Stimulated activated CD4-positive, alpha-beta T cell treated with anti-CD3 and anti-CD28 coated beads, Interleukin-12 subunit alpha, Interleukin-12 subunit beta, amount 100 ng/mL, for 24 hours (primary cell): ENCODE results near the gene KPNB1.

Experiments
- DNase-seq, 2 experiments: peaks; one replicate each; pipeline ENCODE4 v3.0.0-alpha.2; 2020; ENCODE audit warnings: low read depth in 2 of 2

The KPNB1 gene

DNA sequence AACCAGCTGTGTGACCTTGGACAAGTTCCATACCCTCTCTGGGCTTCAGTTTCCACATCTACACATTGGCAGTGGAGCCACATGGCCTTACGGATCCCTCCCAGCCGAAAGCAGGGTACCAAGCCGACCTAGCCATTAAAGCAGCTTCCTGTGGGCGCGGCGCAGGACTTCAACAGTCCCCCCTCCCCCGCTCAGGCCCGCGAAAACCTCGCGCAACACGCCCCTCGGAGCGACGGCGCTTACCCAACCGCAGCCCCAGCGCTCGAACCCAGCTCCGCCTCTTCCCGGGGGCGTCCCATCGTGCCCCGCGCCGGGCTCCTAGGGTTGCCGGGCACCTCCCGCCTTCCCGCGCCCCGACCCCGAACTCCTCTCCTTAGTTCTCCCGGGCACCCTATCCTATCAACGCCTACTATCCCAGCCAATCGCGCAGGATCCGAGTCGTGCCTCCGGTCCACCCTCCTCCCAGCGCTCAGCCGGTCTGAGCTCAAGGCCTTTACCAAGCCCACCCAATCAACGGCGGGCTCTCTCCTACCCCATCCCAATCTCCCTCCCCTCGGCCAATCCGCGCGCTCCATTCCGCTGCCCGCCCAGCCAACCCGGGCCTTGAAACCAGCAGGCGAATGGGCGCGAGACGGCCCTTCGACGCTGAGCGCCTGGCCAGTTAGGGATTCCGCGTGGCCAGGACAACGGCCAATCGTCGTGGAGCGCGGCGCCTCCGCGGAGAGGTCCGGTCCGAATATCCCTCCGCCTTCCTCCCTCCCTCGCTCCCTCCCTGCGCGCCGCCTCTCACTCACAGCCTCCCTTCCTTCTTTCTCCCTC is at the start of gene KPNB1:
KPNB1 (plus strand) TSS at position 767 of the 819 bp plus-strand sequence. CDS start 326 bp downstream, outside the sequence.
- peak; percentile 97 to 98 for DNase-seq

DNA sequence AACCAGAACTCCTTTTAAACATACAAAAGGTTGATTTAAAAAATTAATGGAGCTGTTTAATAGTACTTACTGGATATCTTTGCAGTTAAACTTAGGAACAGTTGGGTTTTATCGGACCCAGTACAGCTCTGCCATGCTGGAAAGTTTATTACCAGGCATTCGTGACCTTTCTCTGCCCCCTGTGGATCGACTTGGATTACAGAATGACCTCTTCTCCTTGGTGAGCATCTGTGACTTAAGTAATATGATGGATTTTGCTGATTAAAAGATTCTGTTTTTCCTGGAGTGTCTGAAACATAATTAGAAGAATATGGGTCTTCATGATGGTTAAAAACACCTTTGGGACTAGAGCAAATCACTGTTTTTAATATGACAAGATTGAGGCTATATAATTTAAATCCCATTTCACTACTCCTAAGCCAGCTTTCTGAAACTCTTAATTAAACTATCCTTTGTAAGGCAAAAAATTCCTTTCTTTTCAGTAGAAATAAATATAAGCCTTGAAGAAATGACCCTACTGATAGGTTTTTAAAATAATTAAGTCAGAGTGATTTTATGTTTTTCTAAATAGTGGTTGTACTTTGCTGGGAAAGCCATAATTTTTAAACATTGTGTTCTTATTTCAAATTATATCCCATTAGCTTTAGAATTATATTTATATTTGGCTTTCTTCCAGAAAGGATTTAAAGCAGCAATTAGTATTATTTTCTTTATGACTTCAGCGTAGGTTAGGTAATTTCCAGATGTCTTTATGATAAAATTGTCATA is 45.7 kb upstream of the KPNB1 start:
- no peak for DNase-seq

DNA sequence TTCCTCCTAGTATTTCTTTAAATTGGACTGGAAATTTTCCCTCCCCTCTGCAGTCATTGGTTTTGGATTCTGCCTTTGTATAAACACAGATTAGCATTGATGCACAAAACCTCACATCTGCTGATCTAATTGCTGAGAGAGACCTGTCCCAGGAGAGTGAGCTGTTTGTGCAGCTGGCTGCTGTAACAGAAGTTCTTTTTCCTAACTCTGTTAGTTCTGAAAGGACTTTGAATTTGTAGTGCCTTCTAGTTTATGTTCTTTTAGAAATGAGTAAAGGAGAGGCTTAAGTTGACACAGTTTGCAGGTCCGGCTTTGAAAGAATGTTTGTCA is 45.2 kb upstream of the KPNB1 start:
- DNase-seq = no peak

DNA sequence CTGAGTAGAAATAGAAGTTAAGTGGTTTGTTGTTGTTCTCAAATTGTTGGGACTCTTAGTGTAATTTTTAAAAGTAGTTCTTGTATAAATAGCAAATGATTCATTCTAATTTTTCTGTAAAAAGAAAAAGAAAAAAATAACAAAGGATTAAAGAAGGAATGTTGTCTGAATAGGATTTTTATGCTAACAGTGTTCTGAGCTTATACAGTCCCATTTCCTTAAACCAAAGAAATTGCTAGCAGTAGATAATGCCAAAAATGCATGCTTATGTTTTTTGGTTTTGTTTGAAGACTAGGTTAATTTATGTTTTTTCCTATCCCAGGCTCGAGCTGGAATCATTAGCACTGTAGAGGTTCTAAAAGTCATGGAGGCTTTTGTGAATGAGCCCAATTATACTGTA is 44.7 kb upstream of the KPNB1 start:
- DNase-seq = no peak

DNA sequence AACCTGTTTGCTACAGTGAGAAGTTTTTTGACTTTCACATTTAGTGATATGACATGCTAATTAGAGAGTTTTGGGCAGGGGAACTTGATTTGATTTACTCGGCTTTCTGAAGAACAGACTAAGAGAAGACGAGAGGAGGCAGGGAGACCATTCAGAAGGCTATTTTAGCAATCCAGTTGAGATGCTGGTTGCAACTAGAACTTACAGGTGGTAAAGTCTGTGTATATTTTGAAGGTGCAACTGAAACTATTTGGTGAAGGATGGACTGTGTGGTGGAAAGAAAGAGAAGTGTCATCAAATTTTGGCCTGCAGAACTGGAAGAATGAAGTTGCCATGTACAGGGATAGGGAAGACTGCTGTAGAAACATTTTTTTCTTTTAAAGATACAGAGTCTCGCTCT is 42.2 kb upstream of the KPNB1 start:
- no peak for DNase-seq

DNA sequence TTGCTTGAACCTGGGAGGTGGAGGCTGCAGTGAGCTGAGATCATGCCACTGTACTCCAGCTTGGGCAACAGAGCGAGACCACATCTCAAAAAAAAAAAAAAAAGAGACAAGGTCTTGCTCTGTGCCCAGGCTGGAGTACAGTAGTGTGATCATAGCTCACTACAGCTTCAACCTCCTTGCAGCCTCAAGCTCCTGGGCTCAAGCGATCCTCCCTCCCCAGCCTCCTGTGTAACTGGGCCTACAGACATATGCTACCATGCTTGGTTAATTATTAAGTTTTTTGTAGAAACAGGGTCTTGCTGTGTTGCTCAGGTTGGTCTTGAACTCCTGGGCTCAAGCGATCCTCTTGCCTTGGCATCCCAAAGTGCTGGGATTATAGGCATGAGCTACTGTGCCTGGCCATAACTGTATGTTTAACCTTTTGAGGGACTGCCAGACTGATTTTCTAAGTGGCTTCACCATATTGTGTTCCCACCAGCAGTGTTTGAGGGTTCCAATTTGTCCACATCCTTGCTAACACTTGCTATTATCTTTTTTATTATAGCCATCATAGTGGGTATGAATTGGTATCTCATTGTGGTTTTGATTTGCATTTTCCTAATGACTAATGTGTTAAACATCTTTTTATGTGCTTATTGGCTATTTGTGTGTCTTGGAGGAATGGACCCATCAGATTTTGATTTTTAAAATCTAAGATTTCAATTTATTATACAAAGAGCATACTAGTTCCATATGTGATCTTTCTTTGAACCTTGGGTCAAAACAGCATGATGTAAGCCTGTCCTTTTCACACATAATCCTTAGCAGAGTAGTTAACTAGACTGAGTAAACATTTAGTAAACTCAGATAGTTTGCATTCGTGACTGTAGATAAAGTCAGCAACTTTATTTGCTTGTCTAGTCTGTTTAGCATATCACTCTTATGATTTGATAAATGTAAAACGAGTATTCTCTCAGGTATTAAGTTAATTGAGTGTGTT is 38.1 kb upstream of the KPNB1 start:
- no peak for DNase-seq

DNA sequence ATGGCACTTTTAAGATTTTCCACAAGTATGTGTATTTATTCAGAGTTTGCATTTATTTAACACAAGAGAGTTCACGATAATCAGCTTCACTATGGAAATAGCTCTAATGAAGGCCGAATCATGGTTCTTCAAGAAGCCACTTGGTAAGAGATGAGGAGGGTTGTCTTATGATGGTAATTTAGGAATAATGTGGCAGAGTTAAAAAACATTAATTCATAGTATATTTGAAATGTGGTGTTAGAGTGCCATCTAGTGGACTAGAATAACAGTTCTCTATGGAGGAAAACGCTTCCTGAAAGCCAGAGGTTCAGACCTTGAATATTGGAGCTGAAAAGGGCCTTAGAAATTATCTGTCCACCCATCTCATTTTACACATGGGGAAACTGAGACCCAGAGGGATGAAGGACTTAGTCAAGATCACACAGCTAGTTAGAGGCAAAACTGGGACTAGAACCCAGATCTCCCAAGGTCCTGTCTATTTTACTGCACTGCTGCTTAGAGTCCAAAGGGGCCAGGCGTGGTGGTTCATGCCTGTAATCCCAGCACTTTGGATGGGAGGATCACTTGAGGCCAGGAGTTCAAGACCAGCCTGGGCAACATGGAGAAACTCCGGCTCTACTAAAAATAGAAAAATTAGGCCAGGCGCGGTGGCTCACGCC is 33.8 kb upstream of the KPNB1 start:
- DNase-seq = no peak

DNA sequence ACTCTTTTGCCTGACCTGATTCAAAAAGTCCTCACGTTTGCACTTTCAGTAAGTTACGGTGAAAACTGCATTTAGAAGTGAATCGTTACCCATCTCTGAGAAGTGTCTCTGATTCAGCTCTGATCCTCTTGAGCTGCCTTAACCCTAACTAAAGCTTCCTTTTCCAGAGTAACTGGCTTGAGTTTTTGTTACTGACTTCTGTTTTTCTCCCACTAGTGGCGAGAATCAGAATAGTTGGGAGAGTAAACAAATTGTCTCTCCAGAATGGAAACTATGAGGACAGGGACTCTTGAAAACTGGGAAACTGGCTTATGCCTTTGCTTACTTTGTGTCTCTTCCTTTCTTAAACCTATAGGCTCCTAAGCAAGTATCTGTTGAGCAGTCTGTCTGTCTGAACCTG is 31.3 kb upstream of the KPNB1 start:
- no peak for DNase-seq

DNA sequence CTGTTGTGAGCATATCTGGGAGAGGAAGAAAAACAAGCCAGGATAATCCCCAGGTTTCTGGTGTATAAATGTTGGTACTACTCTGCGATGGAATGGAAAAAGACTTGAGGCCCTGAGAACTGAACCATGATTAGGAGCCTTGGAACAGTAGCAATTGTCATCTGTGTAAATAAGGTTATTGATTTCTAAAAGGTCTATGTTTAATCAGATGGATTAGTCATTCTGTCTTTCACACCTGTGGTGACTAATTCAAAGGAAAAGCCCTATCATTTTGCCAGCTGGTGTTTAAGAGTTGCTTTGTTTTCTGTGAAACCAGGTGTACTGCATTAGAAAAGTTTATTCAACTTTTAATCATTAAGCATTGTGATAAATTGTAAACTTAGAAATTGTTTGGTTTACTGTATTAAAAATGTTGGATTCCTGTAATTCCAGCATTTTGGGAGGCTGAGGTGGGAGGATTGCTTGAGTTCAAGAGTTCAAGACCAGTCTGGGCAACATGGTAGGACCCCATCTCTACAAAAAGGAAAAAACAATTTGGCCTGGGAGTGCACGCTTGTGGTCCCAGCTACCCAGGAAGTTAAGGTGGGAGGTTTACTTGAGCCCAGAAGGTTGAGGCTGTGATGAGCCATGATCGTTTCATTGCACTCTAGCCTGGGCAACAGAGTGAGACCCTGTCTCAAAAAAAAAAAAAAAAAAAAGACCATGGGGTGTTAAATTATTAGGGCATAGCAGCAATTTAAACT is 29.0 kb upstream of the KPNB1 start:
- no peak for DNase-seq

DNA sequence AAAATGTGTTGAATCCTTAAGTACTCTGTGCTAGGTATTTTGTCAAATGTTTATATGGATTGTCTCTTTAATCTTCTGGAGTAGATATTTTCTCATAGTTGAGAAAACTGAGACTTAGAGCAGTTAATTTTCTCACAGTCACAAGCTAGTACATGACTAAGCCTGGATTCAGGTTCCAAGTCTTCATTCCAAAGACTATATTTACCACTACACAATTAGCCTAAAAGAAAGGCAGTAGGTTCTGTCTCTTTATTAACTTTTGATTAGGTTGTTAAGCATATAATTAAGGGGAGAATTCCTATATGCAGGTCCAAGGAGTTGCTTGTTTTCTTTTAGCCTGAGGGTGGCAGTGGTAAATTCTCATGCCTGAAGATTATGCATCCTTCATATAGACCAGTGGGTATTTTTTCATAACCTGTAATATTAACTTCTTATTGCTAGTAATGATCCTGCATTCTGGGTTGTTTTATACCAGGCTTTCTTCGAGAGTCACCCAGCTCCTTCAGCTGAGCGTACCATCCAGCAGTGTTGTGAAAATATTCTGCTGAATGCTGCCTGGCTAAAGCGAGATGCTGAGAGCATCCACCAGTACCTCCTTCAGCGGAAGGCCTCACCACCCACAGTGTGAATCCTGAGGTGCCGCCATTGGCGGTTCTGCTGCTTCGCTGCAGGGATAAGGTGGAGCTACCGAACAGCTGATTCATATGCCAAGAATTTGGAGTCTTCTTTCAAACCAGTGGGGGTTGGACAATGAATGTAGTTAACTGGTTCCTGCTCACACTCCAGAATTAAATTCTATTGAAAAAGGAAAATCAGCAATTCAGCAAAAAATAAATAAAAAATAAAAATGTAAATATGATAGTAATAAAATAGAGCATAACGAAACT is 28.2 kb upstream of the KPNB1 start:
- DNase-seq = no peak

DNA sequence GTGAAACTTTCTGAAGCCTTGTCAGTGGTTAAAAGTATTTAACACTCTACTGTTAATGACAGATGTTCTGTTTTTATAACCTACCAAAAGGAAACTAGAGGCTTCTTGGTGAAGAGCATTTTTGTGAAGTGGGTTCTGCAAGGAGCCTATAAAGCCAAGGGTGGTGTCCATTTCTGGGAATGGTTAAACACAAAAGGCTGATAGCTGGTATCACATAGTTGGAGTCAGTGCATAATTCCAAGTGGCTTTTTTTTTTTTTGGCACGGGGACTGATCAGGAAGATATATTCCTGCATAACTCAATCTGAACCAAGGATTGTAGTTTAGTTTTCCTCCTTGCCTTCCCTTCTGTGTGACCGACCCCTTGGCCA is 27.6 kb upstream of the KPNB1 start:
- no peak for DNase-seq

DNA sequence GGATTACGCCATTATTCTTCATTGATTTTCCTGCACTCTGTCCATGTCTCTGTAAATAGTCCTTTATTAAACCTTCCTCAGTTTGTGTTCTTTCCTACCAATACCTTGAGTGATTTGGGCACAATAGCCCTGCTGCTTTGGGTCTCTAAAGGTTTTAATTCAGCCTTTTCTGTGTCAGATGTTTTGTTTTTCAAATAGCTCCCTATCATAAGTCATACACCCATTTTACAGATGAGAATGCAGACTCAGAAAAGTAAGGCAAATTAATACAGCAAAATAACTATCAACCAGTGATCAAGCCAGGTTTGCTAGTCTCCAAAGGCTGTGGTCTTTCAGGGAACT is 25.0 kb upstream of the KPNB1 start:
- no peak for DNase-seq

DNA sequence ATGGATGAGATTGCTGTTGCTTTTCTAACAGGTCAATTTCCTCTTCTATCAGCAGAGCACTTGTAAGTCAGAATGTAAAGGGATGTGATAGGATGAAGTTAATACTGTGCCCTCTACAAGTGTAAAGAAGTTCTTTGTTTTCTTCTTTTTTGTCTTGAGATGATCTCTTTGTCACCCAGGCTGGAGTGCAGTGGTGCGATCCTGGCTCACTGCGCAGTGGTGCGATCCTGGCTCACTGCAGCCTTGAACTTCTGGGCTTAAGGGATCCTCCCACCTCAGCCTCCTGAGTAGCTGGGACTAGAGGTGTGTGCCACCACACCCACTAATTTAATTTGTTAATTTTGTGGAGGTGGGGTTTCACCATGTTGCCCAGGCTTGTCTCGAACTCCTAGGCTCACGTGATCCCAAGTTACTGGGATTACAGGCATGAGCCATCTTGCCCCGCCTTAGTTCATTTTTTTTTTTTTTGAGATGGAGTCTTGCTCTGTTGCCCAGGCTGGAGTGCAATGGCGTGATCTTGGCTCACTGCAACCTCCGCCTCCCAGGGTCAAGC is 21.6 kb upstream of the KPNB1 start:
- DNase-seq = no peak

DNA sequence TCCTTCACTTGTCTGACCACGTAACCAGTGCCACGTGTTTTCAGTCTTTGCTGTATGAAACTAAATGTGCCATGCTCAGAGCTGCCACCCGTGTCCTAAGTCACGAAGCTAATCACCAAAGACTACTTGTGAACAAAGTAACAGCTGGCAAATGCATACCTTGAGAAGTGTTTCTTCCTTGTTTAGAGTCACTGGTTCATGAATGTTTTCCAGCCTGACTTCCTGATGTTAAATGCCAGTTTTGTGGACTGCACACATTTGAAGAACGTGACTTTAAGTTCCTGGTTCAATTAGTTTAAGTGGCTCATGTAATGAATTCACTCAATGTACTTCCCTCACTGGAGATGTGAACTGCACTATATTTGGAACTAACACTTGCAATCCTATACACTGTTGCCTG is 19.9 kb upstream of the KPNB1 start:
- DNase-seq = no peak

DNA sequence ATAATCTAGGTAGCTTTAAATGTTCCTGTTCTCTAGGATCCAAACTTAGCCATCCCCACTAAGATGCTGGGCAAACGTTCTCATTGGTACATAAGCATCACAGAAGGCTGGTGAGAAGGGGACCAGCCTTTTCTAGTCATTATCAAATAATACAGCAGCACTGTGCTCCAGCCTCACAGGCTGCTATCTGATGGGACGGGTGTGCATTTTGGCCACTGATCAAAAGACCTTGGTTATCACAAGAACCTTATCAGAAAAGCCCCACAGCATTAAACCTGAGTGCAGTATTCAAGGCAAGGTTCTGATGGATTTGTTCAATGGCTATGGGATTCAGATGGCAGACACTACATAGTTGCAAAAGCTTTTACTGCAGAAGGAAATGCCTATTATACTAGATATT is 19.1 kb upstream of the KPNB1 start:
- no peak for DNase-seq

DNA sequence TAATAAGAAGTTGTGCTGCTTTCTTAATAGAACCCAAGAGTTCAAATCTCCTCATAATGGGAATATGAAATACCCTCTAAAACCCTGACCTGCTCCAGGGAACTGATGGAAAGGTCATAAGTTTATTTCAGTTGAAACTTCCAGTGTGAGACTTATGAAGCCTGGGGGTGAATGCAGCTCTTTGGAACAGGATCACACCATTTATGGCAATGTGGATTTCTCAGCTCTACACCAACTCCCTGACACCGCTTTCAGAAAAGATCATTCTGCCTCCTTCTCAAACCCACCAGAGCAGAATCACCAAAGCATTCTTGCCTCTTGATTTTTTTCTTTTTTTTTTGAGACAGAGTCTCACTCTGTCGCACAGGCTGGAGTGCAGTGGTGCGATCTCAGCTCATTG is 16.7 kb upstream of the KPNB1 start:
- DNase-seq = no peak

DNA sequence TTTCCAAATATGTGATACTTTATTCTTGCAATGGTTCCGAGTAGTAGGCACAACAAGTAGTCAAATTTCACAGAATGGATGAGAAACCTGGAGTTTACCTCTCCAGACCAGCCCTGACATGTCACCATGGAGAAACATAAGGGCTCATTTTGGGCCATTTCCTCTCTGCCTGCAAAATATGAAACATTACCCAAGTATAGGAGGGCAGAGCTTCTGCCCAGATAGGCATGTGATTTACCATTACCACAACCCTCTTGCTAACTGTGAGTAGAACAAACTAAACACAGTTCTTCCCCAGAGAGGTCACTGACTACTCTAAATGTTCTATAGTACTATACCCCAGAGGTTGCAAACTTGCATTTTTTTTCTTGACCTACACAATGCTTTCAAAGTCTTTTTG is 15.7 kb upstream of the KPNB1 start:
- DNase-seq = no peak

DNA sequence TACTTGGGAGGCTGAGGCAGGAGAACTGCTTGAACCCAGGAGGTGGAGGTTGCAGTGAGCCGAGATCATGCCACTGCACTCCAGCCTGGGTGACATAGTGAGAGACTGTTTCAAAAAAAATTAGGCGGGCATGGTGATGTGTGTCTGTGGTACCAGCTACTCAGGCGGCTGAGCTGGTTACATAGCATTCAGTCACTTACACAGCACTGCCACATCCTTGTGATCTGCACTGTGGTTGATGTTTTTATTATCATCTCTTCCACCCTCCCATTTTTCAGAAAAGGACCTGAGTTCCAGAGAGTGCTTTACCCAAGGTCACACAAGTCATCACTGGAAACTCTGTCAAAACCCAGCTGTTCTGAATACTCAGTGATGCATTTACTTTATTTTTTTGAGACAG is 14.8 kb upstream of the KPNB1 start:
- DNase-seq = no peak

DNA sequence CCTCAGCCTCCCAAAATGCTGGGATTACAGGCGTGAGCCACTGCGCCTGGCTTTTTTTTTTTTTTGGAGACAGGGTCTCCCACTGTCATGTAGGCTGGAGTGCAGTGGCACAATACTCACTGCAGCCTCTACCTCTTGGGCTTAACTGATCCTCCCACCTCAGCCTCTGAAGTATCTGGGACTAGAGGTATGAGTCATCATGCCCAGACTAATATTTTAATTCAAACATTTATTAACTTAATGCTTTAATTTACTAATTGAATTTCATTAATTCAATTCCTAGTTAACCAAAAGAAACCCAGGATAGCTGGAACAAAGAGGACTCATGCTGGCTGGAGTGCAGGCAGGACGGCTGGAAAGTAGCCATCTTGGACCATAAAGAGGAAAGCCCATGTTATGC is 14.0 kb upstream of the KPNB1 start:
- no peak for DNase-seq
